ENCODE measurements around the gene ATP8A1. TPM values are rescaled to one million over a fixed set of nuclear protein-coding genes. Genes with fewer than 3 reads are reported as not detected.
"Not testable (repeated sequence)": the region's sequence is repeated elsewhere in the genome, so short reads cannot be mapped to it uniquely, and the experiment has no call there.

The ATP8A1 gene
- total RNA-seq, 2 donors from 2014 or later: 17.9 to 18.7 TPM

DNA sequence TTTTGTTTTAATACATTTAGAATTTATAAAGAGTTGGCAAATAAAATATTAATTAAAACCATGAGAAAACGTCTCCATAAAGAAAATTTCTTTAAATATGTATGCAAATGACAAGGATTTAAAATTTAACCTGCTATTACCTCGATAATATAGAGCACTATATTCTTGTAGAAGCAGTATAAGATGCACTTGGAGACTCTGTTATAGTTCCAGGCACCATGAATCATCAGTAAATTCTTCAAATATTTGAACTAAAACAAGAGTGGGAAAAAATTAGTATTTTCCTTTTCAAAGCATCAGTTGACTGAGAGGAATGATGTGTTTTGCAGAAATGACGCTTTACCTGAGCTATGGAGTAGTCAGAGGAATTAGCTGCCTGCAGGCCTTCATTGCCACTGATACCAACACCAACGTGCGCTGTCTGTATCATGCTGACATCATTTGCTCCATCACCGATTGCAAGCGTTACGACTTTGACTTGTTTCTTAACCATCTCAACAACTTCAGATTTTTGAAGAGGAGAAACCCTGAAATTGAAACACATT, 192.3 kb downstream of the ATP8A1 start:
- H3K9me3 Mint-ChIP-seq: peaks cover 17% of the 10 kb centered on the region
- TF ChIP-seq, protein P1, sequence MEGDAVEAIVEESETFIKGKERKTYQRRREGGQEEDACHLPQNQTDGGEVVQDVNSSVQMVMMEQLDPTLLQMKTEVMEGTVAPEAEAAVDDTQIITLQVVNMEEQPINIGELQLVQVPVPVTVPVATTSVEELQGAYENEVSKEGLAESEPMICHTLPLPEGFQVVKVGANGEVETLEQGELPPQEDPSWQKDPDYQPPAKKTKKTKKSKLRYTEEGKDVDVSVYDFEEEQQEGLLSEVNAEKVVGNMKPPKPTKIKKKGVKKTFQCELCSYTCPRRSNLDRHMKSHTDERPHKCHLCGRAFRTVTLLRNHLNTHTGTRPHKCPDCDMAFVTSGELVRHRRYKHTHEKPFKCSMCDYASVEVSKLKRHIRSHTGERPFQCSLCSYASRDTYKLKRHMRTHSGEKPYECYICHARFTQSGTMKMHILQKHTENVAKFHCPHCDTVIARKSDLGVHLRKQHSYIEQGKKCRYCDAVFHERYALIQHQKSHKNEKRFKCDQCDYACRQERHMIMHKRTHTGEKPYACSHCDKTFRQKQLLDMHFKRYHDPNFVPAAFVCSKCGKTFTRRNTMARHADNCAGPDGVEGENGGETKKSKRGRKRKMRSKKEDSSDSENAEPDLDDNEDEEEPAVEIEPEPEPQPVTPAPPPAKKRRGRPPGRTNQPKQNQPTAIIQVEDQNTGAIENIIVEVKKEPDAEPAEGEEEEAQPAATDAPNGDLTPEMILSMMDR (conservative IDR thresholded peaks at IDR 0.05): no peak
- H3K4me1 Mint-ChIP-seq: peaks cover 9% of the 10 kb centered on the region
- H3K4me3 Mint-ChIP-seq: no peak overlapping the region
- H3K27me3 Mint-ChIP-seq (ENCODE audit: insufficient read depth): no peaks in the 10 kb centered on the region
- Histone ChIP-seq H3K4me3 (ENCODE audit: low read length) (no peak overlapping the region), H3K27me3 (ENCODE audit: control insufficient read depth, insufficient read depth, low read length, poor library complexity, severe bottlenecking) (no peaks in the 10 kb centered on the region), H3K27ac (ENCODE audit: low read depth, low read length) (no peak overlapping the region), H3K36me3 (ENCODE audit: control insufficient read depth, insufficient read depth, low read length) (peaks cover 9% of the 10 kb centered on the region), H3K9ac (ENCODE audit: extremely low read depth, low read length, poor library complexity, severe bottlenecking) (no peak overlapping the region), H3K4me1 (ENCODE audit: control insufficient read depth, insufficient read depth, low read length) (no peaks in the 10 kb centered on the region), H3K9me3 (ENCODE audit: control insufficient read depth, low read length) (no peaks in the 10 kb centered on the region)
- no peak for DNase-seq
- 96 to 100% methylated on average over 5 to 7 of the region's 8 CpGs for WGBS, 2 experiments (ENCODE audit: insufficient coverage in 1 of 2, insufficient read length in 1 of 2)
- H3K36me3 Mint-ChIP-seq (ENCODE audit: low read depth): peaks cover 34% of the 10 kb centered on the region
- no peak overlapping the region for H3K27ac Mint-ChIP-seq

DNA sequence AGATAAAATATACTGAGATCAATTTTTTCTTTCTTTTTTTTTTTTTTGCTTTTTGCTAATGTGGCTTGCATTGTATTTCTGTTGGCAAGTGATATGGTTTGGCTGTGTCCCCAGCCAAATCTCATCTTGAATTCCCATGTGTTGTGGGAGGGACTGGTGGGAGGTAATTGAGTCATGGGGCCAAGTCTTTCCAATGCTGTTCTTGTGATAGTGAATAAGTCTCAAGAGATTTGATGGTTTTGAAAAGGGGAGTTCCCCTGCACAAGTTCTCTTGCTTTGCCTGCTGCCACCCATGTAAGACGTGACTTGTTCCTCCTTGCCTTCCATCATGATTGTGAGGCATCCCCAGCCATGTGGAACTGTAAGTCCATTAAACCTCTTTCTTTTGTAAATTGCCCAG, 195.7 kb downstream of the ATP8A1 start:
- H3K27me3 ChIP-seq (ENCODE audit: control insufficient read depth, insufficient read depth, low read length, poor library complexity, severe bottlenecking); H3K4me3 Mint-ChIP-seq; DNase-seq; H3K4me3 ChIP-seq (ENCODE audit: low read length); H3K27ac ChIP-seq (ENCODE audit: low read depth, low read length); H3K27ac Mint-ChIP-seq; H3K27me3 Mint-ChIP-seq (ENCODE audit: insufficient read depth); H3K9ac ChIP-seq (ENCODE audit: extremely low read depth, low read length, poor library complexity, severe bottlenecking); H3K4me1 ChIP-seq (ENCODE audit: control insufficient read depth, insufficient read depth, low read length); H3K36me3 ChIP-seq (ENCODE audit: control insufficient read depth, insufficient read depth, low read length); H3K9me3 ChIP-seq (ENCODE audit: control insufficient read depth, low read length): not testable (repeated sequence)
- Mint-ChIP-seq H3K4me1 (peaks cover 10% of the 10 kb centered on the region), H3K36me3 (ENCODE audit: low read depth) (peaks cover 34% of the 10 kb centered on the region), H3K9me3 (peaks cover 17% of the 10 kb centered on the region)
- 83 to 86% methylated on average over 1 of the region's 1 CpG for WGBS, 2 experiments (ENCODE audit: insufficient coverage in 1 of 2, insufficient read length in 1 of 2)

DNA sequence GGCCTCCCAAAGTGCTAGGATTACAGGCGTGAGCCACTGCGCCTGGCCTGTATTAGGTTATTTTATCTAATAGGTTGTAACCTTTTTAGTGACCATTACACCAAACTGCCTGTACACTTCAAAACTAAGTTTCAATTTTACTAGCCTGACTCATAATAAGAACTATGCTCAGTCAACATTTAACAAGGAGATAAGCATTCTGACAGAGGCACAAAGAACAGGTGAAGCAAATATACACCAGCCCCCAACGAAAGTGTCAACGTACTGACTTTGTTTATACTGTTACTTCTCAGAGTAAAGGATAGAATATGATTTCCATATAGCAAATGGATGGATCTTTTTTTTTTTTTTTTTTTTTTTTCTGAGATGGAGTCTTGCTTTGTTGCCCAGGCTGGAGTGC, 196.9 kb downstream of the ATP8A1 start:
- H3K4me1 ChIP-seq (ENCODE audit: control insufficient read depth, insufficient read depth, low read length): no peaks in the 10 kb centered on the region
- H3K9ac ChIP-seq (ENCODE audit: extremely low read depth, low read length, poor library complexity, severe bottlenecking): no peak overlapping the region
- TF ChIP-seq, protein P1 (conservative IDR thresholded peaks at IDR 0.05): no peak
- peaks cover 10% of the 10 kb centered on the region for H3K4me1 Mint-ChIP-seq
- no peaks in the 10 kb centered on the region for H3K9me3 ChIP-seq (ENCODE audit: control insufficient read depth, low read length)
- H3K9me3 Mint-ChIP-seq: peaks cover 17% of the 10 kb centered on the region
- H3K27ac Mint-ChIP-seq: no peak overlapping the region
- no peak overlapping the region for H3K4me3 Mint-ChIP-seq
- WGBS, 2 experiments (ENCODE audit: insufficient coverage in 1 of 2, insufficient read length in 1 of 2): 93 to 100% methylated on average over 1 to 4 of the region's 4 CpGs
- H3K27ac ChIP-seq (ENCODE audit: low read depth, low read length): no peak overlapping the region
- no peak overlapping the region for H3K4me3 ChIP-seq (ENCODE audit: low read length)
- peaks cover 9% of the 10 kb centered on the region for H3K36me3 ChIP-seq (ENCODE audit: control insufficient read depth, insufficient read depth, low read length)
- peaks cover 34% of the 10 kb centered on the region for H3K36me3 Mint-ChIP-seq (ENCODE audit: low read depth)
- H3K27me3 ChIP-seq (ENCODE audit: control insufficient read depth, insufficient read depth, low read length, poor library complexity, severe bottlenecking): no peaks in the 10 kb centered on the region
- DNase-seq: no peak
- H3K27me3 Mint-ChIP-seq (ENCODE audit: insufficient read depth): no peaks in the 10 kb centered on the region

DNA sequence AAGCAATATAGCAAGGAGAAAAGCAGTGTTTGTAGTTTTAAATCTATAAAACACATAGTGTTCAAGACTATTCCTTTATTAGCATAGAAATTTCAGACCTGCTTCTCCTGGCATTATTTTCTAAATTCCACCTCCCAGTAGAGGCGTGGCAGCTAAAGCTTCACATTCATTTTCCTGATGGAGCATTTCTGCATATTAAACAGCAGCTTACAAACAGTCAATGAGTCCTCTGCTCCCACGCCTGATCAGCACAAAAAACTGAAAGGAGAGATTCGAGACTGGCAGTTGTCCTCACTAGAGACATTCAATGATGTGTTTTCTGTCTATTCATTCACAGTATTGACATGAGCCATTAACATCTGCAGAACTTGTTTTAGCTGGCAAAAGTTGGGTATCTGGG, 198.2 kb downstream of the ATP8A1 start:
- no peak overlapping the region for H3K4me3 ChIP-seq (ENCODE audit: low read length)
- peaks cover 17% of the 10 kb centered on the region for H3K9me3 Mint-ChIP-seq
- no peak overlapping the region for H3K27ac ChIP-seq (ENCODE audit: low read depth, low read length)
- no peaks in the 10 kb centered on the region for H3K4me1 ChIP-seq (ENCODE audit: control insufficient read depth, insufficient read depth, low read length)
- H3K9ac ChIP-seq (ENCODE audit: extremely low read depth, low read length, poor library complexity, severe bottlenecking): no peak overlapping the region
- H3K36me3 Mint-ChIP-seq (ENCODE audit: low read depth): peaks cover 31% of the 10 kb centered on the region
- H3K36me3 ChIP-seq (ENCODE audit: control insufficient read depth, insufficient read depth, low read length): peaks cover 7% of the 10 kb centered on the region
- H3K27me3 Mint-ChIP-seq (ENCODE audit: insufficient read depth): no peaks in the 10 kb centered on the region
- no peak for DNase-seq
- H3K9me3 ChIP-seq (ENCODE audit: control insufficient read depth, low read length): no peaks in the 10 kb centered on the region
- no peak overlapping the region for H3K4me3 Mint-ChIP-seq
- TF ChIP-seq, protein P1 (conservative IDR thresholded peaks at IDR 0.05): no peak
- H3K27me3 ChIP-seq (ENCODE audit: control insufficient read depth, insufficient read depth, low read length, poor library complexity, severe bottlenecking): no peaks in the 10 kb centered on the region
- H3K27ac Mint-ChIP-seq: no peak overlapping the region
- 89 to 100% methylated on average over 1 to 3 of the region's 3 CpGs for WGBS, 2 experiments (ENCODE audit: insufficient coverage in 1 of 2, insufficient read length in 1 of 2)
- H3K4me1 Mint-ChIP-seq: peaks cover 10% of the 10 kb centered on the region

Measured in endodermal cell (in vitro differentiated cells).